Inflammatory macrophage treated with lipopolysaccharide for 1 hour (primary cell): ENCODE data around the gene ATAD3B.
"Not testable (repeated sequence)": the region's sequence is repeated elsewhere in the genome, so short reads cannot be mapped to it uniquely, and the experiment has no call there.

ENCODE experiments used
- DNase-seq, 2 donors: peaks; one replicate each; pipeline ENCODE4 v3.0.0-alpha.2; 2020 to 2022

ATAD3B gene

GRCh38 chr1:1471389-1472052 is at the start of gene ATAD3B:
TSS of gene ATAD3B (plus strand) at chr1:1471765. CDS start at chr1:1471885, 120 bp downstream.
- DNase-seq = peak; percentile 91 to 94

GRCh38 chr1:1421907-1422464 is 49.6 kb upstream of the ATAD3B start:
- no peak for DNase-seq

GRCh38 chr1:1422465-1423244 is 48.9 kb upstream of the ATAD3B start:
- no peak for DNase-seq

DNA sequence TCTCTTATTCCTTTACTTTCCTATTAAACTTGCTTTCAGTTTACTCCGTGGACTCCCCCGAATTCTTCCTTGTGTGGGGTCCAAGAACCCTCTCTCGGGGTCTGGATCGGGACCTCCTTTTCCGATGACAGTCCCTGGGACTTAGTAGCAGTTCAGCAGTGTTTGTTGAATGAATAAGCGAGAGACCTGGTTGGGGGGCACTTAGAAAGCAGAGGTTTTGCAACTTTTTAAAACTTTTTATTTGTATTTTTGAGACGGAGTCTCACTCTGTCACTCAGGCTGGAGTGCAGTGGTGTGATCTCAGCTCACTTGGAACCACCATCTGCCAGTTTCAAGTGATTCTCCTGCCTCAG is 48.3 kb upstream of the ATAD3B start:
- DNase-seq = no peak

DNA sequence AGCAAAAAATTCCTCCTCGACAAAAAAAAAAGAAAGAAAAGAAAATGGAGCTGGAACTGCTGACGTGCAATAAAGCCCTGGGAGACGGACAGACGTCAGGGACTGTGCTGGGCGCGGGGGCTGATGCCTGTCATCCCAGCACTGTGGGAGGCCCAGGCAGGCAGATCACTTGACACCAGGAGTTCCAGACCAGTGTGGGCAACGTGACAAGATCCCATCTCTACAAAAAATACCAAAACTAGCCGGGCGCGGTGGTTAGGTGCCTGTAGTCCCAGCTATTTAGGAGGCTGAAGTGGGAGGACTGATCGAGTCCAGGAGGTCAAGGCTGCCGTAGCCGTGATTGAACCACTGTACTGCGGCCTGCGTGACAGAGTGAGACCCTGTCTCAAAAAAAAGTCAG is 46.9 kb upstream of the ATAD3B start:
- no peak for DNase-seq

GRCh38 chr1:1425426-1425752 is 46.2 kb upstream of the ATAD3B start:
- no peak for DNase-seq

DNA sequence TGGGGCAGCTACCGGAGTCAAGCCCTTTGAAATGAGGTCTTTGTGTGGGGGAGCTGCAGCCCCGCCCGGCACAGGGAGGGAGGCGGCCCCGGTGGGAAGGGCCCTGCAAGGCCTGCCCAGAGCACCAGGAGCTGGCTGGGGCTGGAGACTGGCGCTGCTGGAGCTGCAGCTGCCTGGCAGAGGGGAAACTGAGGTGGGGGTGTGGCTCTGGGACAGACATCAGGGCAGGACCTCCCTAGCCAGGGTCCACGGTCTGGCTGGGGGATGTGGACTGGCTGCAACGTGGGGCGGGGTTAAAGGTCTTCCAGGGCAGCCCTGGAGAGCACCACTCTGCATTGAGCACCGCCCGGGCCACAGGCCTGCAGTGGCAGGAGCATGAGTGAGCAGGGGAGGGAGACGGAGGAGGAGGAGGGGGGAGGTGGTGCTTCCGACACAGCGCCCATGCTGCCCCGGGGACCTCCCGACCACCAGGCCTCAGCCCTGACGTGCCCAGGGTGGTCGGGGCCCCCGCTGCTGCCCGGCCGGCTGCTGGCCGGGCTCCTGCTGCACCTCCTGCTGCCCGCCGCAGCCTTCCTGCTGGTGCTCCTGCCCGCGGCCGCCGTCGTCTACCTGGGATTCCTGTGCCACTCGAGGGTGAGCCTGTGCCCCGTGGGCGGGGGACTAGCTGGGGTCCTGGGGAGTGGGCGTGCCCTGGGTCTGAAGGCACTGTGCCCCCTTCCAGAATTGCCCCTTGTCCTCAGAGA is 45.6 kb upstream of the ATAD3B start:
- no peak for DNase-seq

DNA sequence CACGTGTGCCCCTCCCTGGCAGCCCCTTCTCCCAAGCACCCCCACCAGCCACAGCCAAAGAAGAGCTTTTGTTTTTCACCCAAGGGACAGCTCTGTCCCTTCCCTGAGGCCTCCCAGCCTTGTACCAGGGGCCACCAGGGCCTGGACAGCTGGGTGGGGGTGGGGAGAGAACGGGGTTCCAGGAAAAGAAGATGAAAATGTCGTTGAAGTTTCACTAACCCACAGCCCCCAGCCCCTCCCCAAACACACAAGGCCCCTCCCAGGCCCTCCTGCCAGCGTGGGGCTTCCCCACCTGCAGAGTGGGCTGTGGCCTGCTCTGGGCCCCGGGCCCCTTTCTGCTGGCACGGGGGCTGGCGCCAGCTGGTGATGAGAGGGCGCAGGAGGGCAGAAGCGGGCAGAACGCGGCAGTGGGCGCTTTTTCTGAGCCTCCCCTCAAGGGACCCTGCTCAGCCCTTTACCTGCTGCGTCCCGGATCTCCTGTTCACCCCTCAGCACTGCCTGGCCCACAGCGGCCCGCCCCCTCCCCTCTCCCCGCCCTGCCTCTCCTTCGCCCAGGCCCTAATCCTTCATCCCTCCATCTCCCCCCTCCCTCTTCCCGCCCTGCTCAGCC is 45.0 kb upstream of the ATAD3B start:
- no peak for DNase-seq

GRCh38 chr1:1427106-1427819 is 44.3 kb upstream of the ATAD3B start:
- DNase-seq = no peak

DNA sequence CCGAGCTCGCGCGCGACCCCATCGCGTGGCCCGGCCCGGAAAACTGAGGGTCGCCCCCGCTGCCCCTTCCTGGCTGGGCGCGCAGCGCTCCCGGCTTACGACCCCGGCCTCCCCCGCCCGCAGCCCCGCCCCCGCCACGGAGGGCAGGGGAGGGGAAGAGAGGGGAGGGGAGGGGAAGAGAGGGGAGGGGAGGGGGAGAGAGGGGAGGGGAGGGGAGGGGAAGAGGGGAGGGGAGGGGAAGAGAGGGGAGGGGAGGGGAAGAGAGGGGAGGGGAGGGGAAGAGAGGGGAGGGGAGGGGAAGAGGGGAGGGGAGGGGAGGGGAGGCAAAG is 43.8 kb upstream of the ATAD3B start:
- DNase-seq = no peak

DNA sequence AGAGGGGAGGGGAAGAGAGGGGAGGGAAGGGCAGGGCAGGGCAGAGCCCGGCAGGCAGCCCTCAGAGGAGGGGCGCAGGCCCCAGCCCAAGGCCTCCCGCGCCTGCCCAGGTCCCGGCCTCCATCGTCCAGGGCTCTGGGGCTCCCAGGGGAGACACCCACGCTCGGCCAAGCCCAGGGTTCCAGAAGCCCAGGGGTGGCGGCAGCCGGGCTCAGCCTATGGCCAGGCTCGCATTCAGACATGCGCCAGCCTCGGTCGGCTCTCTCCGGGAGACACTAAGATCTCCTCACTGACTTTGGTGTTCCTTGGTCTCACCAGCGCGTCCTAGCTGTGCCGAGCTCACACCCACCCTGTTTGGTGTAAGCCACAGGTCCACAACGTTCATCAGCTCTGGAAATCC is 43.4 kb upstream of the ATAD3B start:
- no peak for DNase-seq

DNA sequence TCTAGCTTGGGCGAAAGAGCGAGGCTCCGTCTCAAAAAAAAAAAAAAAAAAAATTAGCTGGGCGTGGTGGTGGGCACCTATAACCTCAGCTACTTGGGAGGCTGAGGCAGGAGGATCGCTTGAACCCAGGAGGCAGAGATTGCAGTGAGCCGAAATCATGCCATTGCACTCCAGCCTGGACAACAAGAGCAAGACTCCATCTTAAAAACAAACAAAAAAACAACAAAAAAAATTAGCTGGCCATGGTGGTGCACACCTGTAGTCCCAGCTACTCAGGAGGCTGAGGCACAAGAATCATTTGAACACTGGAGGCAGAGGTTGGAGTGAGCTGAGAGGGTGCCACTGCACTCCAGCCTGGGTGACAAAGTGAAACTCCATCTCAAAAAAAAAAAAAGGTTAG is 42.6 kb upstream of the ATAD3B start:
- not testable (repeated sequence) for DNase-seq

- DNase-seq = no peak
These were observed 41.9 kb upstream of the ATAD3B start for GRCh38 chr1:1429671-1430073.

GRCh38 chr1:1430114-1430982 is 41.2 kb upstream of the ATAD3B start:
- DNase-seq = no peak

GRCh38 chr1:1430992-1431844 is 40.3 kb upstream of the ATAD3B start:
- no peak for DNase-seq

- no peak for DNase-seq
These were observed 39.7 kb upstream of the ATAD3B start for GRCh38 chr1:1431845-1432273.

GRCh38 chr1:1432274-1432950 is 39.2 kb upstream of the ATAD3B start:
- DNase-seq = no peak

DNA sequence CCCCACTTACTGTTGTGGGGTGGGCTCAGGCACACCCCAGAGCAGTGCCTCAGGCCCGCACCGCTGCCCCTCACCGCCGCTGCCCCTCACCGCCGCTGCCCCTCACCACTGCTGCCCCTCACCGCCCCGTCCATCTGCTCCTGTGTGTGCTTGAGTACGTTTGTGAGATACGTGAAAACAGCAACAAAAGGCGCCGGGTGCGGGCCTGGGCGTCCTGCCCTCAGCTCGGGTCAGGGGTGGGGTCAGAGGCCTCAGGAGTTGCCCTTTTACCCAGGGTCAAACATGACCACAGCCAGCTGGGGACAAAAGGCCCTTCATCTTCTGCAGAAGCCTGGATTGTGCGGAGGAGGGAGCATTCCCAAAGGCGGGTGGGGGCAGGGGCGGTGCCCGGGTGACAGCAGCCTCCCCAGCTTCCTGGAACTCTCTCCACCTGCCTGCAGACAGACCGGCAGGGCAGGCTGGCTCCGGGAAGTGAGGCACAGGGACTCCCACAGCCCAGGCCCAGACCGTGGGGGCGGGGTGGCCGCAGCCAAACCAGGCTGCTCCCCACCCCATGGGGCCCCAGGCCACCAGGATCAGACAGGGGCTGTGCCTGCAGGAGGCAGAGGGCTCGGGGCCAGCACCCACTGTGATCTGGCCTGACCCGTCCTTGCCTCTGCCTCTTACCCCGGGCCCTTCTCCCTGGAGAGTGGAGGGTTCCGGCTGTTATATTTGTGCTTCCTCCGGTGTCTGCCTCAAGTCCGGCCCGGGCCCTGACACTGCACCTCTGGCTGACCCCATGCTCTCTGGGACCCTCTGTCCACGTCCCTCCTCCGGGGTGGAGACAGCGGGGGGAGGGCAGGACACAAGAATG is 38.4 kb upstream of the ATAD3B start:
- no peak for DNase-seq

- no peak for DNase-seq
These were observed 37.8 kb upstream of the ATAD3B start for GRCh38 chr1:1433804-1434130.
